GM20431 (cell line): ENCODE results near the gene HELZ2.

Source experiments
- in situ Hi-C: fragments of 300-500 bp; cut with MseI, MboI; formaldehyde crosslinking; loops from one replicate; pipeline ENCODE4 v1.15.0; 2020; ENCODE audit warnings: low sequenced_read_pairs; ENCODE audit not compliant: unreplicated experiment

Gene HELZ2

DNA sequence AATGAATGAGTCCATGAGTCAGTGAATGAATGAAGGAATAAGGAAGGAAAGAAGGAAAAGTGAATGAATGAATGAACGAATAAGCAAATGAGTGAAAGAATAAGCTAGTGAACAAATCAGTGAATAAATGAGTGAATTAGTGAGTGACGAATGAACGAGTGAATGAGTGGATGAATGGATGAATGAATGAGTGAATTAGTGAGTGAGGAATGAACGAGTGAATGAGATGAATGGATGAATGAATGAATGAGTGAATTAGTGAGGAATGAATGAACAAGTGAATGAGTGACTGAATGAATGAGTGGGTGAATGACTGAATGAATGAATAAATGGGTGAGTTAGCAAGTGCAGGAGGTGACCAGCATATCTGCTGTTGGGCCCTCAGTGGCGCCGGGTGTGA, 30.3 kb downstream of the HELZ2 start:
- in situ Hi-C loops = no loop called here

DNA sequence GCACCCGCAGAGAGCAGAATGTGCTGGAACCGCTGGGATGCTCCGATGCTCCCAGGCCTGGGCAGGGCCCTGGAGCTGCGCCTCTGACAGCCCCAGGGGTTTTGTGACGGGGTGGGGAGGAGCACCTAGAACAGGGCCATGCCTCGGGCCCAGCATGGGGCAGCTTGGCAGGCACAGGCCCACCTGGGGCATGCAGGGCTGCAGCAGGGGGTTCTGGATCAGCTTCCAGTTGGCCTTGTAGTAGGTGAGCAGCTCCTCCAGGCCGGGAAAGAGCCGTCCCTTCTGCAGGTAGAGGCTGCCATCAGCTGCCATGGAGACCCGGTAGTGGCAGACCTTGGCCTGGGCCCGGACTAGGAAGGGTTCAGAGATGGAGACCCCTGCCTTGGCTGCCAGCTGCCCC, 30.9 kb downstream of the HELZ2 start:
- in situ Hi-C loops = no loop called here

DNA sequence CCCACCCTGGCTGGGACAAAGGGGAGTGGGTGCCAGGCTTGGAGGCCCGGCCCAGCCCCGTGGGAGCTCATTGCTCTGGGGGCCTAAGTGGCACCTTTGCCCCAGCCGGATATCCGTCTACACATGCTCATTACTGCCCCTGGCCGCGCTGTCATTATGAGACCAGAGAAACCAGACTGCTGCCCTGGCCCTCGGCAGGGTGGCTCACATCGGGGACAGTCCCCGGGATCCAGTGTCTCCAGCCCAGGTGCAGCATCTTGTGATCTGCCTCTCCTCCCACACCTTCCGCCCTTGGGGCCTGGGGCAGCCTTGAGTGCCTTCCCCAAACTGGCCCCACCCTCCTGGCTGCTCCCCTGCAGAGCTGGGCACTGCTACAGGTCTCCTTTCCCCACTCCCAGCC, 31.3 kb downstream of the HELZ2 start:
- in situ Hi-C loops = no loop called here

DNA sequence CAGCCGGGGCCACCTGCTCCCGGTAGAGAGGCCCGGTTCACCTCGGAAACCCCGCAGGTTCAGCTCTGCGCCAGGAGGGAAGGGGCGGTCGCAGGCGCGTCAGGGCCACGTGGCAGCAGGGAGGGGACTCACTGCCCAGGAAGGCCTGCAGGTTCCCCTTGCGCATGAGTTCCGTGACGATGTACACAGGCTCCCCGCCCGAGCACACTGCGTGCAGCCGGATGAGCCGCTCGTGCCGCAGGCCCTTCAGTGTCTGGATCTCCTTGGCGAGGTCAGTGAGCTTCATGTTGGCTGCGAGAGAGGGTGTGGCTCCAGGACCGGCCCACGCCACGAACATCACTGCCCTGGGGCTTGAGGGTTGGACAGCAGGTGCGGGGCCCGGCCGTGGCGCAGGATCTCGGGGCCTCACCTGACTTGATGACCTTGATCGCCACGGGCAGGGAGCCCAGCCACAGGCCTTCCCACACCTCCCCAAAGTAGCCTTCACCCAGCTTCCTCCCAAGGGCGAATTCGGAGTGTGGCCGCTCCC, 31.9 kb downstream of the HELZ2 start:
- in situ Hi-C loops = no loop called here

DNA sequence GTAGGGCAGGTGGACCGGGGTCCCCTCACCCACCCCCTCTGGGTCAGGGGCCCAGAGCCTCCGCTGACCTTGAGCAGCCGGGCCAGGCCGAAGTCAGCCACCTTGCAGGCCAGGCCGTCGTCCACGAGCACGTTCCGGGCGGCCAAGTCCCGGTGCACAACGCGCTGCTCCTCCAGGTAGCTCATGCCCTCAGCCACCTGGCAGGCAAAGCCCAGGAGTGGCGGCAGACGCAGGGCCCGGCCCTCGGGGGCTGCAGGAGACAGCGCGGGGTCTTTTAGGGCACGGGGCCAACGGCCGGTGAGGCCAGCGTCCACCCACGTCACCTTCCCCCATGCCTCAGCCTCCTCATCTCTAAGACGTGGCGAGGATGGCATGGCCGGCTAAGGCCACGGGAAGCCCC, 32.7 kb downstream of the HELZ2 start:
- in situ Hi-C loops = no loop called here

DNA sequence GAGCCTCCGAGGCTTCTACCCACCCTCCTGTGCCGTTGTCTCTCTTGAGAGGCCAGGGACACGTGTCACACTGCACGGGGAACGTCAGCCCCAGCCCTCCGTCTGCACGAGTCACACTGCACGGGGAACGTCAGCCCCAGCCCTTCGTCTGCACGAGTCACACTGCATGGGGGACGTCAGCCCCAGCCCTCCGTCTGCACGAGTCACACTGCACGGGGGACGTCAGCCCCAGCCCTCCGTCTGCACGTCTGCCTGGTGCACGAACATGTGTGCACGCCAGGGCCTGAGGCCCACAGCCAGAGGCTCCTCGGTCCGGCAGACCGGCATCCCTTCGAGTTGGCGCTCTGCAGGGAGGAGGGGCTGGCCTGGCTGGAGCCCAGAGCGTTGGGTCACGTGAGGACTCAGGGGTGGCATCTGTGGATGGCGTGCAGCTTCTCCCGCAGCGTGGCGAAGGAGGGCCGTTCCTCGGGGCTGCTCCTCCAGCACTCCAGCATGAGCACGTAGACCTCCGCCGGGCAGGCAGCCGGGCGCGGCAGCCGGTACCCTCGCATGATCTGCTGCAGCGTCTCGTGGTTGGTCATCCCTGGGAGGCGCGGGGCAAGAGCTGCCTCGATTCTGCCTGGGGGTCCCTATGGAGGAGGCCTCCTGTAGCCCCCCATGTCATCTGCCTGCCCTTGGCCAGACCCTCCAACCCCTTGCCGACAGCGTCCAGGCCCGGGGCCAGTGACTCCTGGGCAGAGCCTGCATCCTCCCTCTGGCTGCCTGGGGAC, 33.4 kb downstream of the HELZ2 start:
- in situ Hi-C loops = no loop called here

DNA sequence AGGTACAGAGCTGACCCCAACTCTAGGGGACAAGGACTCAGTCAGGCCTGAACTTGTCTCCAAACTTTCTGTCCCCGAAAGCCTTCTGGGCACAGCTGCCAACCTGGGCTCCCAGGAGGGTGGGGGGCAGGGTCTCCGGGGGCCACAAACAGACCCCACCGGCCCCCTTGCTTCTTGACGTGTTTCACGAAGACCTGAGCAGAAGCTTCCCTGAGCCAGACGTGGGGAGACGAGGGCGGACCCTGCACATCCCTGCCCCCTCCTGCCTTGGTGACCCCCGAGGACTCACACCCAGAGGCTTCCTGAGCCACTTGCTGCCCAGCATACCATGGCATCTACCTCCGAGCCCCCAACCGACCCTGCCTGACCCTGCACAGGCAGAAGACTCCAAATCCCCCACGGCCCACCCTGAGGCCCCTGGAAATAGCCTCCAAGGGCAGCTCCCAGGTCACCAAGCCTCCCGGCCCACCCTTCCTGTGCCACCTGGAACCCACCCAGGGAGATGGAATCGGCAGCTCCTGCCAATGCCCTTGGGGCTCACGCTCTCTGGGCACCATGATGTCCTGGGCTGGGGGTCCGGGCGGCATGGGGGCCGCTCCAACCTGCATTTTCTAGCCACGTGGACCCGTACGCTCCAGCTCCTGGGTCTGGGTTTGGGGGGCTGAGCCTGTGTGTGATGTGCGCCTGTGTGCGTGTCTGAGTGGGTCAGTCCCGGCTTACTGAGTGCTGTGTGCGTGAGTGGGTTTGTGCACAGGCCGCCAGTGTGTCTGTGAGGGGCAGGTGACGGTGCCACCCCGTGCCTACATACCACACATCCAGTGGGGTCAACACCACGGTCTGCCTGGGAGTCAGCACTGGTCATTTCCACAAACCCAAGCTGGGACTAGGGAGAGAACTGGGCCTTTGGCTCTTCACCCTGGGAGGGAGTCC, 34.3 kb downstream of the HELZ2 start:
- in situ Hi-C loops = no loop called here

DNA sequence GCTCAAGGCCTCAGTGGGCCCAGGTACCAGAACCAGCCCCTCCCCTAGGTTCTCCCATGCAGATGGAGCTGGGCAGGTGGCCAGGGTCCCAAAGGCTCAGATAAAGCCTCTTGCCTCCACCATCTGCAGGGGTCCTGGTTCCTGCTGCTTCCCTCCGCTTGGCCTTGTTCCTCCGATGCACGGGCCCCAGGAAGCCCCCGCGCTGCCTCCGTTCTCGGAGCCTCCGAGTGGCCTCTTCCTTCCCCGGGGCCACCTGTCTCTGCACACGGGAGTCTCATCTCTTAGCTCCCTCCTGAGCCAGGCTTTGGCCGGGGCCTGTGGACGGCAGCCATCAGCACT, 35.0 kb downstream of the HELZ2 start:
- in situ Hi-C loops = no loop called here

DNA sequence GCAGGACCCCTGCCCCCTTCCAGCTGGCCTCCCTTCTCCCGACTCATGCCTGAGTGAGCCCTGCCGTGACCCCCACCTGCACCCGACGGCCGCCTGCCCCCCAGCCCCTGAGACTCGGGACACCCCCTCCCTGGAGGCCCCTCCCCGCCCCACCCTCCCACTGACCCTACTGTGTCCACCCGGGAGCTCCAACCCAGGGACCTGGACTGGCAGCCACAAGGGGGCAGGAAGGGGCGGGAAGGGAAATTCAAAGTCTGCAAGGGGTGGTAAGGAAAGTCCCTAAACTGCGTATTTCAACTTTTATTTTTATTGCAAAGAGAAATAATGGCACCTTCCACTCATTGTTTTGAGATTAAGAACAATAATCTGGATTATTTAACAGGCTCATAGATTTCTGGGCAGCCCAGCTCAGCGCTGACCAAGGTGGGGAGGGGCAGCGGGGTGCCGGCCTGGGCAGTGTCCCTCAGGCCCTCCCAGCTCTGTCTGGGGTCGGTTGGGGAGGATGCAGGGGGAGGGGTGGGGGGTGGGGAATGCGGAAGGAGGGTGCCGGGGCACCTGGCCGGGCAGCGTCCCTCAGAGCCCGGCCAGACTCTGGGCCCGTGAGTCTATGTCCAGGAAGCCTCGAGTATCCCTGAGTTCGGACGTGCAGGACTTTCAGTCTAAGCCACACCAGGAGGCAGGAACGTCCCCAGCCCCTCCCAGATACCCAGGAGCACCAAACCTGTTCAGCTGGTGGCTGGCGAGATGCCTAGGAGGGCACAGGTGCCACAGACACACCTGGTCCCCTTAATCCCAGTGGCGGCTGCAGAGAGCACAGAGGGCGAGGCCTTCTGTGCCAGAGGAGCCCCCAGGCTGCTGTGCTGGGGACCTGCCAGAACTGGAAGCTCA, 35.6 kb downstream of the HELZ2 start:
- in situ Hi-C loops = no loop called here

DNA sequence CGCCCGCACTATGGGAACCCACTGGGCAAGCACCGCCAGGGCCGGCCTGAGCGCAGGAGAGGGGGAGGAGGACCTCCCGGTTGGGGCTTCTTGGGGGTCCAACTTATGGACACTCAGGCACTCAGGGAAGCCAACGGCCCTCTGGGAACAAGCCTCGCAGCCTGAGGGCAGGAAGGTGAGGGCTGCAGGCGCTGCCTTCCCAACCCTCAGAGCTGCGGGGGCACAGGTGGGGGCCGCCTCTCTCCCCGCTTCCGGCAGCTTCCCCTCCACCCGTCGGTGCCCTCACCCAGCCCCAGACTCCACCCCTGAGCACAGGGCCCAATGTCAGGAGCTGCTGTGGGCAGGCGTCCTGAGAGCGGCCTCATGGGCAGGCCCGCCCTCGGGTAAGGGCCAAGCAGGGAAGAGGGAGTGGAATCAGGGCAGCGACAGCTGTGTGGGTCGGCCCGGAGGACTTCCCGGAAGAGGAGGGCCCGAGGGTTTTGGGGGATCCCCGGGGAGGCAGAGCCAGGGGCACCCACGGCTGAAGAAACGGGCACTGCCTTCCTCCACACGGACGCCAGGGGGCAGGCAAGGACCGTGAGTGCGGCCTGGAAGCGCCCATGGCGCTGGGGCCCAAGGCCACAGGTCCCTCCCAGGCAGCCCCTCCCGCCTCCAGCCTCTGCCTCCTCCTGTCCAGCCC, 36.4 kb downstream of the HELZ2 start:
- in situ Hi-C loops = no loop called here

DNA sequence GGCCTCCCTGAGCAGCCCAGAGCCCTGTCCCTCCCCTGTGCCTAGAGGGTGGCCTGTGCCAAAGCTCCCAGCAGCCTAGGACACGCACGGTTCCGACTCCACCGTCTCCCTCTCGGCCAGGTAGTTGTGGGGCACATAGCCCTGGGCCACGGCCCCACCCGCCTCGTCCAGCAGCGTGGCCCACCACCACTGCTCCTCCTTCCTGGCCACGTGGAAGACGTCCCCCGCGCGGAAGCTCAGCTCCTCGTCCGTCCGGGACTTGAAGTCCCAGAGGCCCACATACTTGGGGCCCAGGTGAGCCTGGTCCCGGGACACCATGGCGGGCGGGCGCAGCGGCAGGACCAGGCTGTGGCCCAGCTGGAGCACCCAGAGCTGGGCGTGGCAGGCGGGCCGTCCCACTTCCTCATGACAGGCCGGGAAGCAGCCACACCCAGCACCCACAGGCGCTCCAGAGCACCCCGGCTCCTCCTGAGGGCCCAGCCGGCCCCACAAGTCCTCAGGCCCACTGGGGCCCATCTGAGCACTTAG, 37.0 kb downstream of the HELZ2 start, which contains the start of gene PTK6:
PTK6 (minus strand) TSS at position 380 of the 528 bp plus-strand sequence; CDS start at position 318, 62 bp downstream.
- in situ Hi-C loops = no loop called here

DNA sequence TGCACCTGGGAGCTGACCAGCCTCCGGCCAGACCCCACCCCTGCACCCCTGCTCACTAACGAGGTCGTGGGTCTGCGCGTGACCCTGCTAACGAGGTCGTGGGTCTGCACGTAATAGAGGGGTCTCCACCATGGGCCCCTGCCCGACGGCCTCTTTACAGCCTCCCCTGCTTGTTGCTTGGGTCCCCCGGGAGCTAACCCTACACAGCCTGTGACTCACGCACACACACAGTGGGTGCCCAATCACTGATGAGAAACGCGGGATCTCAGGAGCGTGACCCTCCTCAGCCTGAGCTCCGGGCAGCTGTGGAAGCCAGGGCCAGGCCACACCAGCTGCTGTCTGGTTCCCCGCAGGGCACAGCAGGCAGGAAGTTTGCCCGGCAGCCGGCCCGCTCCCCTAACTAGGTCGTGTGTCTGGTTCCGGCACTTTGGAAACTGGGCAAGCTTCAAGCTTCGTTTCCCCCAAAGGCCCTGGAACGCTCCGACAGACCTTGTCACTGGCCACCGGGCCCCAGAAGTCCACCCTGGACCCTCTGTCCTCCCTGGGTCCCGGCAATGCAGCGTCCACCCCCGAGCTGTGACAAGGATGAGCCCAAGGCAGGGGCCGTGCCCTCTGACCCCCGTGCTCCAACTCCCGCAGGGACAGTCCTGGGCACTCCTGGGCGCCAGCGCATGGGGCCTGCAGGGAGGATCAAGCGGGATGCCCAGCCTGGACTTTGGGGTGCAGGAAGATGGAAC, 37.6 kb downstream of the HELZ2 start:
- in situ Hi-C loops = no loop called here

DNA sequence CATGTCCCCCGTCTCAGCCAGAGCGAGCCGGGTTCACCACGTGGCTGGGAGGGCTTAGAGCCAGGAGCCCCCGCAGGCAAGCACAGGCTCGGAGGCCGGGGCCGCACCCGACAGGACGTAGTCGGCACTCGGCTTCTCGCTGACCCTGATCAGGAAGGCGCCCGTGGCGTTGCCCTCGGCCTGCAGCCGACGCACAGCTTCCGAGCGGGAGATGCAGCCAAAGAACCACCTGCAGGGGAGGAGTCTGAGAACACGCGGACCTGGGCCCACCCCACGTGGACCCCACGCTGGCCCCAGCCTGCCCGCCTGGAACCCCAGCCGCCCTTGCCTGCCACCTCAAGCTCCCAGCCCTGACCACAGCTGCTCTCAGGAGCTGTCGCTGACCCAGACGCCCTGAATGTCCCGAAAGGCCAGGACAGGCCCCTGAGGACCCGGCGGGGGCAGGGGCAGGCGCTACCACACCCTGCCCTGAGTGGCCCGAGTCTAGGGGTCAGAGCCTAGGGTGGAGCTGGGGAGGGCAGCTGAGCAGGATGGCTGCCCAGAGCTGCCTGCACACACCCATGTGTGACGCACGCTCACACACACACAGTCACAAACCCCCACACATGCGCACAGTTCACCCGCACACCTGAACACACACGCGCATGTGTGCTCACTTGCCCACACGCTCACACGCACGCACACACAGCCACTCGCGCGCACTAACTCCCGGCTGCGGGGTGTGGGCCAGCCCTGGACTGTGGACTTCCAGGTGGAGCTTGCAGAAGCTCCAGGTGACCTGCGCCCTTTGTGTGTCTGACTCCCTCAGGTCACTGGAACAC, 39.0 kb downstream of the HELZ2 start:
- in situ Hi-C loops = no loop called here

DNA sequence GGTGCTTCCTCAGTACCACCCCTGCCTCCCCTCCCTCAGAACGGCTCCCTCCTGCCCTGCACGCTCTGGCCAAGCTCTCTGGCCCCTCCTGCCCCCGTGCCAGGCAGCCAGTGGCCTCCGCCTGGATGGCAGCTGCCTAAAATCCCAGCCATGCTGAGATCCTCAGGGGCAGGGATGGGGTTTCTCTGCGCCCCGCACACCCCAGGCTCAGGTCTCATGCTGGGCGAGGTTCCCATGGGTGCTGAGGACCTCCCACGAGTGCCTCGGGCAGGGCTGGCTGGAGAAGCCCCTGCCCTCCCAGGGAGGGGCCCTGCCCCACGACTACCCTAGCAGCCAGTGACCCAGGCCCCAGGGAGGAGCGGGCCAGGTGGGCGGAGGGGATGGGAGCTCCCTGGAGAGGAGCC, 39.6 kb downstream of the HELZ2 start:
- in situ Hi-C loops = no loop called here

DNA sequence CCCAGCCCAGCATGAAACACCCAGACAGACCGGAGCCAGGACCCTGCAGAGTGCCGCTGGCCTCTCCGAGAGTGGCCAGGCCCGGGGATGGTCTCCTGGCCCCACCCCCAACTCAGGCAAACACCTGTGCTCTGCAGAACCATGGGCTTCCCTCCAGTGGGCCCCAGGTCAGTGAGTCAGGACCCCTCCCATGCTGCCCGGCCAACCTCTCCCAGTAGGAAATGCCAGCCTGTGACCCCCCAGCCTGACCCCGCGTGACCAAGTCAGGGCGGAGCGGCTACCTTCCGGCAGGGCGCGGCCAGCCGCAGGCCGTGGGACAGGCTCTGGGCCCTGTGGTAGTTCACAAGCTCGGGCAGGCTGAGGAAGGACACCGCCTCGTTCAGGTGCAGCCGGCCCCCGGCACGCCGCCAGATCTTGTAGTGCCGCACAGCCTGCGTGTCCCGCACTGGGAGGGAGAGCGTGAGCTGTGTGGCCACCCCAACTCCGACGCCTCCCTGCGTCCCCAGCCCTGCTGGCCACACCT, 40.1 kb downstream of the HELZ2 start:
- in situ Hi-C loops = no loop called here

DNA sequence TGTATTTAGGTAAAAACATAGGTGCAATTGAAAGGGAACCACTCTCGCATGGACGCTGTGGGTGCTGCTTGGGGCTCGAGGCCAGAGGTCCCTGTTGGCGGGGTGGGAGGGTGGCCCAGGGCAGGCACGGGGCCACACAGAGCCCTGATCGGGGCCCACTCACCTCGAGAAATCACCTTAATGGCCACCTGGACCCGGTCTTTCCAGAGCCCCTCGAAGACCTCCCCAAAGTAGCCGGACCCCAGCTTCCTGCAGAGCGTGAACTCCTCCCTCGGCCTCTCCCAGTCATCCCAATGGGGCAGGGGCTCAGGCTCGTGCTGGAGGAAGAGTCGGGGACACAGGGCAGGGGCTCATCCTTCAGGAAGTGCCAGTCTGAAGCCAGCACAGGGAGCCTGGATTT, 40.7 kb downstream of the HELZ2 start:
- in situ Hi-C loops = no loop called here

DNA sequence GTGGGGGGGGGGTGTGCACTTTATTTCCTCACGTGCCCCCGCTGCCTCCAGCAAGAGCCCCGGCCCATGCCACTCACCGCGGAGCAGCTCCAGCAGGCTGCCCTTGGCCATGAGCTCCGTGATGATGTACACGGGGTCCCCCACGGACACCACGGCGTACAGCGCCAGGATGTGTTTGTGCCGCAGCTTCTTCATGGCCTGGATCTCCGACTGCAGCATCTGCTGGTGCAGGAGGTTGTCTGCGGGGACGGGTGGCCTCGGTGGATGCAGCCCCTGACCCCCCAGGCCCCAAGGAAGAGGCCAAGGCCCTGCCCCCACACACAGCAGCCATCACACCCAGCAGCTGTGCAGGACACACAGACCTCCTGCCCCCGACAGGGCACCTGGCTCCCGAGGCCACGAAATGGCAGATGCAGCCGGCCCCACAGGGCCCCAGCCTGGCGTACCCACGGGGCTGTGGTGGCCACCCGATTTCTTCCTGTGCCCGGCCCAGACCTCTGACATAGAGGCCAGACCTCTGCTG, 41.5 kb downstream of the HELZ2 start:
- in situ Hi-C loops = no loop called here
